ENCODE measurements around the gene CPA5.

The CPA5 gene

DNA sequence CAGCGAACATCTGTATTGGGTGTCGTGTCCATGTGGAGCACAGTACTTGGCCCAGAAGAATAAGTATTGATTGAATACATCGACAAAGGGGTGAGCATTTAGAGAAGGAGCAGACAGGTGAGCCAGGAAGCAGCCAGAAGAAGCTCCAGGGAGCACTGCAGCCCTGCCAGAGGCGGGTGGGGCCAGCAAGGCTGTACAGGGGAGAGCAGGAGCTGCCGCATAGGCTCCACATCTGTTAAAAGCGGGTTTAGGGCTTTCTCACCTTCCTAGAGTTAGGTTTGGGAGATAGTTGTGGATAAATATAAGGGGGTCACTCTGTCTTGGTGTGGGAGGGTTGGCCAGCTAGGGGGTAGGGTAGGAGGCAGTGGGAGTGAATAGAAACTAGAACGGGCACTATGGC is 34.4 kb downstream of the CPA5 start:
- no peak for DNase-seq (ENCODE audit: low spot score)

DNA sequence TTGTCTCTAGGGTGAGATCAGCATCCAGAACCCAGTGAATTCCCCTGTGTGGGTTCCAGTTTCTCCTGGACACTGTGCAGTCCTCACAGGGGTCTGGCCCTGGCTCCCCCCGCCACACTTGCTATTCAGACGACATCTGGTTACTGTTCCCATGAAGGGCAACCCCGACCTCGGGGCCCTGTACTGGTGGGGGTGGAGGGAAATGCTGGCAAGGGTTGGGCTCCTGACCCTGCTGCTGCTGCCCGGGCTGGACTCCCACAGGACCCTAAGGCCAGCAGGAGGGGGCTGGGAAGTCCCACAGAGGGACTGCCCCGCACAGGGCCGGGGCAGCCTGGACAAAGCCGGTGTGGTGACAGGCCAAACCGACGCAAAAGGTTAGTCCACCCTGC is 34.9 kb downstream of the CPA5 start:
- no peak for DNase-seq (ENCODE audit: low spot score)

DNA sequence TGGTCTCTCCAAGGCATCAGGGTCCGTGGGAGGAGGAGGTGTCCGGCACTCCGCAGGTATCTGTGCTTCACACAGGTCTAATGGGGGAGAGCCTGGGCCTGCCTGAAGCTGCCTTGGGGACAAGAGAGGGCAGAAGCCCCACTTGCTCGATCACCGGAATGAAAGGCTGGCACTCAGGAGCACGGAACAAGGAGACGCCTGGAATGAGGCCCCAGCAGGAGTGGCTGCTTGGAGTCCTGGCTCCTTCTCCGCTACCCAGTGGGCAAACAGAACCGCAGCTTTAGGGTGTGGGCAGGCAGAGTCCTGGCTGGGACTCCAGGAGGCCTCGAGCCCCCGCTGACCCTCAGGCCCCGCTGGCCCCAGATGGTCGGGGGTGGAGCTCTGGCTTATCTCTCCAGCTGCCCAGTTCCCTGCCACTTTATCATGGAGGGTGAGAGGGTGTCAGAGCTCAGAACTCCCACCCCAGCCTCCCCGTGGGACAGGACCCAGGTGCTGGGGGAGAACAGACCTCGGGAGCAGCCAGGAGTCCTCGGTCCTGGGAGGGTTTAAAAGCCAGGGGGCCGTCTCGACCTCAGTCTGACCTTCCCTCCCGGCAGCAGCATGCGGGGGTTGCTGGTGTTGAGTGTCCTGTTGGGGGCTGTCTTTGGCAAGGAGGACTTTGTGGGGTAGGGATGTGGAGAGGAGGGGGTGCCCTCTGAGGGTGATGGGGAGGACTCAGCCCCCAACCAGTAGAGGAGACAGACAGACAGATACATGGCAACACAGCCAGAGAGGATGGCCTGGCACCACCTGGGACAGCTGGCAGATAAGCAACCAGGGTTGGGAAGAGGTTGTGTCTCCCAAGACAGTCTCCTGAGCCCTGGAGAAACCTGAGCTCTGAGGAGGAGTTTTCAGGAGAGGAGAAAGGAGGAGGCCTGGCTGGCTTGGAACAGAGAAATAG is 35.6 kb downstream of the CPA5 start, which contains the start of gene CPA1:
Gene CPA1 (plus strand): TSS at position 574 of the 940 bp plus-strand sequence. CDS start 27 bp downstream, at position 601.
- DNase-seq (ENCODE audit: low spot score) = no peak

DNA sequence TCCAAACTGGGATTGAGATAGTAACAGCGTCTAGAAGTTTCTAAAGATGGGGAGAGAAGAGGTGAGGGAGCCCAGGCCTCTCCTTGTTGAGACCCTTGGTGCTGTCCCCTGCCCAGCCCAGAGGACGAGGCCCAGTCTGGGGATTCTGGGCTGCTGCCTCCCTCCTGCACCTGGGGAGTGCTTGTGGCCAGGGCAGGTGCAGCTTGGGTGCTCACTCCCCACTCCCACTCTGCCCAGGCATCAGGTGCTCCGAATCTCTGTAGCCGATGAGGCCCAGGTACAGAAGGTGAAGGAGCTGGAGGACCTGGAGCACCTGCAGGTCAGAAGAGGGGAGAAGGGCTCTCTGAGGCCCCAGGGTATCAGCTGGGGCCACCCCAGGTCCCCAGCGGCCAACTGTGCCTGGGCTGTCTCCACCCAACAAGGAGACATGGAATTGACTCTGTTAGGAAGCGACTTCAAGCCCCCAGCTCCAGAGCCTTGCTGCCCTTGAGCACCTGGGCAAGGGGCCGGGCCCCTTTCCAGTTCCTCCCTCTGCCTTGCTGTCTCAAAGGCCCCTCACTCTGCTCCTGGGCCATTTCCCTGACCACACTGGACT is 36.3 kb downstream of the CPA5 start:
- no peak for DNase-seq (ENCODE audit: low spot score)

DNA sequence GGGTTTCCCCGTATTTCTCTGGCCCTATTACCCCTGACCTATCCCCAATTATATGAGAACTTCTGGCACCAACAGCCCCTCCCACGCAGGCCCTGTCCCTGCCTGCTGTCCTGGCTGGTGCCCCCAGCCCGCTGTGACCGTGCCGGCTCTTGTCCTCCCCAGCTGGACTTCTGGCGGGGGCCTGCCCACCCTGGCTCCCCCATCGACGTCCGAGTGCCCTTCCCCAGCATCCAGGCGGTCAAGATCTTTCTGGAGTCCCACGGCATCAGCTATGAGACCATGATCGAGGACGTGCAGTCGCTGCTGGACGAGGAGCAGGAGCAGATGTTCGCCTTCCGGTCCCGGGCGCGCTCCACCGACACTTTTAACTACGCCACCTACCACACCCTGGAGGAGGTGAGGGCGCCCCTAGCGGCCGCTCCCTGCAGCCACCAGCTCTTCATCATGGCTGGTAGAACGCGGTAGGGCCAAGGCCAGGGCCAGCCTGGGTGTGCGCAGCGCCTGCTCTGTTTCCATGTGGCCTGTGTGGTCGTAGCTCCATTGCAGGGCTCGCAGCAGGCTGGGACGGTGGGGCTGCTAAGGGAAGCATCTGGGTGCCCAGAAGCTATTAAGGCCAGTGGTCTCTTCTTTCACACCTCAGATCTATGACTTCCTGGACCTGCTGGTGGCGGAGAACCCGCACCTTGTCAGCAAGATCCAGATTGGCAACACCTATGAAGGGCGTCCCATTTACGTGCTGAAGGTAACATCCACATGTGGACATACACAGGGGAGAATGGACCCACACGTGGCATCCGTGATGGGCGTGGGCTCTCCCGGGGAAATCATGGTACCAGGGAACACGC is 37.1 kb downstream of the CPA5 start:
- DNase-seq (ENCODE audit: low spot score) = no peak

DNA sequence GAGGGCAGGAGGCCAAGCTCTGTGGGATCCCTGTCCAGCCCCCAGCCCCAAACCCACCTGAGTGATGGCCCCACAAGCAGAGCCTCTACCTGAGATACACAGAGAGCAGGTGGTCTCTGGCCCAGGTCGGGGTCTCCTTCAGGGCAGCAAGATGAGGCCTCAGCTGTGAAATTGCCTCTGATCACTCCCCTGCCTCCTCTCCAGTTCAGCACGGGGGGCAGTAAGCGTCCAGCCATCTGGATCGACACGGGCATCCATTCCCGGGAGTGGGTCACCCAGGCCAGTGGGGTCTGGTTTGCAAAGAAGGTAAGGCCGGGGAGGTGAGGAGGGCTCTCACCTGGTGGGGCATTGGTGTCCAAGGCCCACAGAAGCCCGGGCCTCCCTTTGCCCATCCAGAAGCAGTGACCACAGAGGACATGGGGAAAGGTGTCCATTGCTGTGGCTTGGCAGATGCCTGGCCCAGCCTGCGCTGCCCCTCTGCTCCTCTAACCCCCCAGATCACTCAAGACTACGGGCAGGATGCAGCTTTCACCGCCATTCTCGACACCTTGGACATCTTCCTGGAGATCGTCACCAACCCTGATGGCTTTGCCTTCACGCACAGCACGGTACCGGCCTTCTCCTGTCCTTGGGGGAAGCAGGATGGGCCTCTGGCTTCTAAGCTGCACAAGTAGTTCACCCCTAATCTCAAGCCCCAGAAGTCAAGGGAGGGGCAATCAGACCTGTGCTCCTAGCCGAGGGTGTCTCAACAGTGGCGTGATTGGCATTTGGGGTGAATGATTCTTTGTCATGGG is 38.8 kb downstream of the CPA5 start:
- no peak for DNase-seq (ENCODE audit: low spot score)

DNA sequence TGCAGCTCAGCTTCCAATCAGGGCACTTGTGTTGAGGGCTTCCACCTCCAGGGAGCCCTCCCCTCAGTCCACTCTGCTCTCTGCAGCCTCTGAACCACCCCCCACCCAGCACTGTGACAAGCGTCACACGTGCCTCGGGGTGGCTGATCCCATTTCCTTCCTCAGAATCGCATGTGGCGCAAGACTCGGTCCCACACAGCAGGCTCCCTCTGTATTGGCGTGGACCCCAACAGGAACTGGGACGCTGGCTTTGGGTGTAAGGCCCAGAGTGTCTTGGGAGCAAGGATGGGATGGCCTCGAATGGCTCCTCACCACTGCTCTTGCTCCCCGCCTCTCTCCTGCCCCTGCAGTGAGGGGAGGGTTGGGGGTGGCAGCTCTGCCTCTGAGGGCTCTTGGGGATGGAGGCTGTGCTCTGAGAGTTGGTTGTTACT is 39.8 kb downstream of the CPA5 start:
- DNase-seq (ENCODE audit: low spot score) = no peak

DNA sequence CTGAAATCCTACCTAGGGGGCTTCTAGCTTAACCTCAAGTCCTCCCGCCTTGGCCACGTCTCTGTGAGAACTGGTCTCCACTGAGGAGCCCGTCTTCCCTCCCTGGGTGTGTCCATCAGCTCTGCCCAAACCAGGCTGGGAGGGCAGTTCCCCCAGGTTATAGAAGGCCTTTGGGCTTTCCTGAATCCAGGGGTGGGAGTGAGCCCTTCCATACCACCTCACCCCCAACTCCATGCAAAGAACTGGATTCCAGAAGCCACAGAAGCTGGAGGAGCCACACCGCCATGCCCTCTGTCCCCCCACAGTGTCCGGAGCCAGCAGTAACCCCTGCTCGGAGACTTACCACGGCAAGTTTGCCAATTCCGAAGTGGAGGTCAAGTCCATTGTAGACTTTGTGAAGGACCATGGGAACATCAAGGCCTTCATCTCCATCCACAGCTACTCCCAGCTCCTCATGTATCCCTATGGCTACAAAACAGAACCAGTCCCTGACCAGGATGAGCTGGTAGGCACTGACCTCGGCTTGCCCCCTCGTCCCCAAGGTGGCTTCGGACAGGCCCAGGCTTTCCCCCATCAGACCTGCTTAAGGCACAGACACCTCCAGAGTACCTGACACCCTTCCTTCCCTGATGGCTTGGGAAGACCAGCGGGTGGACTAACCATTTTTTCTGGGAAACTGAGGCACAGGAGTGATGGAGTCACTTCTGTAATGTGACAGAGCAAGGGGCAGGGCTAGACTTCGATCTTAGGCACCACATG is 40.4 kb downstream of the CPA5 start:
- no peak for DNase-seq (ENCODE audit: low spot score)

DNA sequence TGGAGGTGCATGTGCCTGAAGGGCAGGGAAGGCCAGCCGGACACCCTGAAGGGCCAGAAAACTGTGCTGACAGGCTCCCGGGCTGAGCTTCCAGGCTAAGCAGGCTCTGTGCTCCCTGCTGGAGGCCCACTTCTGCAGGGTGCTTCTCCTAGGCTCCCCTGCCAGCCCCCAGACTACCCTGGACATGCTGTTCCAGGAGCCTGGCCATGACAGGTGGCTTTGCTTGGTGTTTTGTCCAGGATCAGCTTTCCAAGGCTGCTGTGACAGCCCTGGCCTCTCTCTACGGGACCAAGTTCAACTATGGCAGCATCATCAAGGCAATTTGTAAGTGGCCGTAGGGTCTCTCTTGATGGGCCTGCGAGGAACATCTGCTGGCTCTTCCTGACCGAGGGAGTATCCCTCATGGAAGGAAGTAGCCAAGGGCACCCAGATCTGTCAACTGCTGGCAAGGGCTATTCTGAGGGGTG is 41.0 kb downstream of the CPA5 start:
- no peak for DNase-seq (ENCODE audit: low spot score)

DNA sequence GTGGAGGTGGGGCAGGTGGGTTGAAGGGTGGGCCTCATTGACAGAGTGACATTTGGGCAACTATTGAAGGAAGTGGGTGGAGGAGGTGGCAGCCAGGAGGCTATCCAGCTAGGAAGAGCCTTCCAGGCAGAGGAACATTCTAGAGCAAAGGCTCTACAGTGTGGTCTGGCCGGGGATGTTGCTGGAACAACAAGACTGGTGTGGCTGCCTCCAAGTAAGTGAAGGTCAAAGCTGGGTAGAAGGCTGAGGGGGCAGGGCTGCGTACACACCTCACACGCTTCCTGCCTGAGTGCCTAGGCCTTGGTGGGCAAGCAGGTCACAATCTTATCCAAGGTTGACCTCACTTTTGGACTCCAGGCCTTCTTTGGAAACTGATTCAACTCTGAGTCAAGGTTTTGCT is 42.3 kb downstream of the CPA5 start:
- no peak for DNase-seq (ENCODE audit: low spot score)

DNA sequence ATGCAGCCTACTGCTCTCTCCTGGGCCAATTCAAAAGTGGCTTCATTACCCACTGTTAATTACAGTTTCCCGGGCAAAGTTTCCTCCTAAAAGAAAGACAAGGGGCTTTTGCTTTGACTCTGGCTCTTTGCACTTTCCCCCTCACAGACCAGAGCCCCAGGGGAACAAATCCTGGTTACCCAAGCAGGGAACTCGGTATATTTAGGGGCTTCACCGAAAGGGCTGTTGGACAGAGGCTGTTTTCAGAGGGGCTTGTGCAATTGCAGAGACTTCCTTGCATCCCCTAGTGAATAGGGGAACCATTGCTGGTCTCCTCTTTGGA is 42.7 kb downstream of the CPA5 start:
- DNase-seq (ENCODE audit: low spot score) = no peak

DNA sequence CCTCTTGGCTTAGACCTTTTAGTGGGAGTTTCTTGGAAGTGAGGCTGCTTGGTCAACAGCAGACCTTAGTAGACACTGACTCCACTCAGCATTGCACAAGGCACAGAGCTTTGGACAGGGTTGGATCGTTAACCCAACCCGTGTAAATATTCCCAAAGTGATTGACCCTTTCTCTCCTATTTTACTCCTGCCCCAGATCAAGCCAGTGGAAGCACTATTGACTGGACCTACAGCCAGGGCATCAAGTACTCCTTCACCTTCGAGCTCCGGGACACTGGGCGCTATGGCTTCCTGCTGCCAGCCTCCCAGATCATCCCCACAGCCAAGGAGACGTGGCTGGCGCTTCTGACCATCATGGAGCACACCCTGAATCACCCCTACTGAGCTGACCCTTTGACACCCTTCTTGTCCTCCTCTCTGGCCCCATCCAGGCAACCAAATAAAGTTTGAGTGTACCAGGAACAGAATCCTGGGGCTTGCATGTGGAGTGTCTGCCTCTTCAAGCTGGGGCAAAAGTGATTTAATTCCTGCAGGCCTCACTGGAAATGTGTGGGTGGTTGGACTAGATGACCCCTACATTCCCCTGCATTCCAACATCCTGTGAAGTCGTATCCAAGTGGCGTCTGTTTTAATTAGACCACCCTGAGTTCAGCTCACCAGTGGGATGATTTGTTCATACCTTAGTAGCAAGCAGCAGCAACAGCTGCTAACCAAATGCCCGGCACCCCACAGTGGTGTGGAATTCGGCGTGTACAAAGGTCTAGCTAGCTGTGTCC is 43.2 kb downstream of the CPA5 start:
- DNase-seq (ENCODE audit: low spot score) = no peak

DNA sequence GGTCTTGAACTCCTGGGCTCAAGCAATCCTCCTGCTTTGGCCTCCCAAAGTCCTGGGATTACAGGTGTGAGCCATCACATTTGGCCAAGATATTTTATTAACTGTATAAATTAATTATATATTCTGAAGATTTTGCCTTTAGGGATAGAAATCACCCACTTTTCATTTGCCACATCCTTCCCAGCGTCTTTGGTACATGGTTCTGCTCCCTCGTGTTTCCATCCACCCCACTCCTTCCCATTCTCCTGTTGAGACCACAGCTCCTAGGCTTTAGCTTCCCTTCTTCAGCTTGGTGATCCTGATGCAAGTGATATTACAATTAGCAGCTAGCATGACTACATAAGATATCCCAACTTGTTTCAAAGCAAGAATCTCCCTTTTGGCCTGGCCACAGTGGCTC is 44.1 kb downstream of the CPA5 start:
- no peak for DNase-seq (ENCODE audit: low spot score)

DNA sequence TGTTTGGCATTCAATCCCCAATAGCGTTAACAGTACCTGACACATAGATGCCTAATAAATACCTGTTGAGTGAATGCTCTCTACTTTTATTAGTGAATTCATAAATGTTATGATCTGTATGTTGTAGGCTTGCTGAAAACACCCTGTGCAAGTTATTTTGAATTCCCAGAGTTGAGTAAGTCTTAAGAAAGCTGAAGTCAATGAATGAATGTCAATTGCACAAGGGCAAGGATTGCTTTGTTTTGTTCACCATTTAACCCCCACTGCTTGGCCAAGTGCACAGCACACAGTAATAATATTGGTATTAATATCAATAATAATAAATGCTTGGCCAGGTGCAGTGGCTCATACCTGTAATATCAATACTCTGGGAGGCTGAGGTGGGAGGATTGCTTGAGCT is 45.9 kb downstream of the CPA5 start:
- no peak for DNase-seq (ENCODE audit: low spot score)

DNA sequence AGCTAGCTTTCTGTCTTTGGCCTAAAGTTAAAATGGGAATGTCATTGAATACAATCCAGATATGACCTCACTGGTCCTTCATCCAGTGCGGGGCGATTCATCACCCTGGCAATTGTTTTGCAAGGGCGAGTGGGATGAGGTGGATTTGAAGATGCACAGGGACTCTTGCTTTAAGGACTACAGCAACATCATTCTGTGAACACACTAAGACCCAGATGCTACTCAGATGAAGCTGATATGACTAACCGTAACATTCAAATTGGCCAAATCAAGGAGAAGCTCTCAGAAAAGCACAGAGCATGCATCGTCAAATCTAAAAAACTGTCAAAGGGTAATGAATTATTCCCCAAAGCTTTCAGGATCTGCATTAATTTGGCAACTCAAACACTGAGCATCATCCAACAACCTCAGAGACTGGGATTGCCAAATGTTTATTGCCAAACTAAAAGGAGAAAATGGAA is 48.5 kb downstream of the CPA5 start:
- DNase-seq (ENCODE audit: low spot score) = peak; percentile 64

DNA sequence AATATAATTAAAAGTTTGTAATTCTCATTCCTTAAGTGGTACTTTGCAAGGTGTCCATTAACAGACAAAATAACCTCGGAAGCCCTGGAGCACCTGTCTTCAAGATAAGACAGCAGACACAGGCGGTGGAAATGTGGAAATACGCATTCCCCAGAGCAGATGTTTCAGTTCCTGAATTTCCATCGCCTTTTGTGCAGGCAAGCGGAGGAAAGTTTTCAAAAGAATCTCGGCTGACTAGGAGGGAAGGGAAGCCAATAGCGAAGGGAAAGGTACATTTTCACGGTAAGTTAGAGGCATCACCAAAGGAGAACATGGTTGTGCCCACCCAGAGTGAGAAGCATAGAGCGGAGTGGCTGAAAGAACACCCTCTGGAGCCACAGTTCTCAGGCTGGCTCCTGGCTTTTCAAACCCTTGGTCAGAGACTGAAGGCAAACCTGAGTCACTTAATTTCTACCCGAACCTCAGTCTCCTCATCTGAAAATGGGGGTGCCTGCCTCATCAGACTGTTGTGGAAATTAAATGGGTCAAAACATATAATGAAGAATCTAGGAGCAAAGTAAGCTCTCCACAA is 49.3 kb downstream of the CPA5 start:
- no peak for DNase-seq (ENCODE audit: low spot score)

DNA sequence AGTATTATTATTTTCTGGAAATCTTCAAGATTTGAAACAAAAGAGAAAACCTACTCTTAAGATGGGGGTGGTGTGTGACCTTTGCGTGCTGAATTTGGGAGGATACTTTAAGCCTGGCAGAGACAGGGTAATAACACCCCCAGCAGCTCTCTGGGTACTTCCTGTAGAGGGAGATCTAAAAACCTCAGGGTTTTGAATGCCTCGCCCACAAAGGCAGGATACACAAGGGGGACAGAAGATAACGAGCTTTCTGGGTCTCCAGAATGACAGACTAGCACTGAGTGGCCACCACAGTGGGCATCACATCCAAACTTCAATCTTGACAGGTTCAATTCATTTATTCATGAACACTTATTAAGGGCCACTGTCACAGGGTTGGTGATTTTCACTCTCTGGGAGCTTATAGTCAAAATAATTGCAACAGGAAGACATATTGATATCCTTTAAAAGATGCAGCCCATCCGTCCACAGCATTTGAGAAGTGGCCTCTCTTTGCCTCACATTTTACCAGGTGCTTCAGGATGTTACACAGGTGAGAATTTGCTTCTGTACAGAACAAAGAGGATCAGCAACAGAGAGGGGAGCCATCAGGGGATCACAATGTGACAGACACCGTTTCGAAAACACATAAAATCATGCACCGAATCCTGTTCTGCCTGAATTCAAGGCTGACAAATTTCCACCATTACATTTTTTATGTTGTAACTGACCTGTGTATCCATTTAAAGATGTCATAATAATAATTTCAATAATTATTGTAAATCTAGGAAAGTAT is 50.0 kb downstream of the CPA5 start:
- no peak for DNase-seq (ENCODE audit: low spot score)

DNA sequence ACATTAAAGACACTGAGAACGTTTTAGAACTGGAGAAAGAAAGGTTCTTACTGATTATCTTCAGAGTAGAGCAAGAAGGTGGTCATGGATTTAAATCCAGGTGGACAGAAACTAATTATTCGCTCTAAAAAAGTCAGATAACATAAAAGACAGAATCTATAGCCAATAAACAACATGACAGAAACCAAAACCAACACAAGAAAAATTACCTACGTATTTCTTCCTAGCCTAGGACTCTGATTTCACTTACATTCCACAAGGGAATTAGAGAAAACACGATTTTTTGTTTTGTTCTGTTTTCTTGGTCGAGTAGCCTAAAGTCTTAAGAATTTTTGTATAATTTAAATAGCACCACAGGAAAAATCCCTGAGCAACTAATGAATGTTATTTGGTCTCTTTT is 50.8 kb downstream of the CPA5 start:
- DNase-seq (ENCODE audit: low spot score) = no peak

DNA sequence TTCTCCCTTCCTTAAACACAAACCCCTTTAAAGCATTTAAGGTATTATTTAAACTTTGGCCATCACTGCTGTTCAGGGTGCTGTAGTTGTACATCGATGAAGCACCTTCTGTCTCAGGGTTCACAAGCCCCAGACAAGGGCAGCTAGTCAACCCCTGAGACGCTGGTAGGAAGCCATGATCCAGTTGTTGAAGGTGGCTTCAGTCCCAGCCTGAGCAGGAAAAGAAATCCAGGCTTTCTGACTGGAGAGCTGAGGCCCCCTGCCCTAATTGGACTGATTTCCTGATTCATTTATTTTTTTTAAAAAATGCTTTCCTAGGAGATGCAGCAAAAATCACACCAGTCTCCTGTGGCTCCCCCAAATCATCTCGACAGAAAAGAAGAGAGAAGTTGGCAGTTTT is 51.5 kb downstream of the CPA5 start:
- DNase-seq (ENCODE audit: low spot score) = no peak
